ENCODE results near the gene TREM1.
"Not testable (repeated sequence)": the region's sequence is repeated elsewhere in the genome, so short reads cannot be mapped to it uniquely, and the experiment has no call there.

TREM1 gene

DNA sequence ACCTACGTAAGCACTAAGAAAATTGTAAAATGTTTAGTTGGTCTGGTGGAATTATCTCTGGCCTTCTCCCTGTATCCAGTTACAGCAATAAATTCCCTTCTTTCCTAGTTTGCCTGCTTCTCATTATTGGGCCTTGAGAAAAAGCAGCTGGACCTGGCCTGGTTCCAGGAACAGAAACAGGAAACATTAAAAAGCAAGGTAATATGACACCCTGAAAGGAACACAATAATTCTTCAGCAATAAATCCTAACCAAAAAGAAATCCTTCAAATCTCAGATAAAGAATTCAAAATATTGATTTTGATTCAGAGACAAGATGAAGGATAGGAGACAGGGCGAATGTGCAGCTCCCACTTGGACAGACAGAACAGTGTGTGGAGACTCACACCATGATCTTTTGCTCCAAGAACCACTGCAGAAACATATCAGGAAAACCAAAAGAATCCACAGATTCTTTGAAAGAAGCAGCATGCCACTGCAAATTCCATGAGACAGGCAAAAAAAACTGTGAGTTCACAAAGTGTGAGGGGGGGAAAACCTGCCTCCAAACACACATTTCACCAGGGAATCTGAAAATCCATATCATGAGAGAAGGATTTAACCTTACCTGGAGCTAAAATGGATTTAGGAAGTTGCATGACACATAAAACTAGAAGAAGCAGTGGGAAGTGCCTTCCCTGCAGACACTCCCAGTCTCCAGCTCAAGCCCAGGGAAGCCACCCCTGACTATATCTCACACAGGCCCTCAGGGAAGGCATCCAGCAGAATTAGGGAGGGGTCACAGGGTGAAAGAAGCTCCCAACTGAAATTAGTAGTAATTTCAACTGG lies 28.9 kb downstream of the TREM1 start:
- DNase-seq (ENCODE audit: low read depth), result no peak

DNA sequence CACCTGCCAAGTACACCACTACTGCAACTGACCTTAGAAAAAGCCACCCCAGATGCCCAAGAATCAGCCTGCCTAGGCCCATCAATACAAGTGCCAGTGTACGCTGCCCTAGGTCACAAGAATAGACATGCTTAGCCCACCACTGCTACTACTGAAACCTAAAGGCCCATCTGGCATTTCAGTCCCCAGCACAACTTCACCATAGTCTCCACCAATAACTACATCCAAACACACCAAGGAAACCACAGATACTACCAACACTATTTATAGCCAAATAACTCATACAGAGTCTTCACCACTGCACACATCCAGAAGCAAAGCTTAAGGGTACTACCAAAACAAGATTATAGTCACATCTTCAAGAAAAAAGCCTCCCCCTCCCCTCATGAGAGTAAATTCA lies 30.1 kb downstream of the TREM1 start:
- no peak for DNase-seq (ENCODE audit: low read depth)

- no peak for DNase-seq (ENCODE audit: low read depth)
Measured at GRCh38 chr6:41255638-41256246, 30.7 kb downstream of the TREM1 start.

DNA sequence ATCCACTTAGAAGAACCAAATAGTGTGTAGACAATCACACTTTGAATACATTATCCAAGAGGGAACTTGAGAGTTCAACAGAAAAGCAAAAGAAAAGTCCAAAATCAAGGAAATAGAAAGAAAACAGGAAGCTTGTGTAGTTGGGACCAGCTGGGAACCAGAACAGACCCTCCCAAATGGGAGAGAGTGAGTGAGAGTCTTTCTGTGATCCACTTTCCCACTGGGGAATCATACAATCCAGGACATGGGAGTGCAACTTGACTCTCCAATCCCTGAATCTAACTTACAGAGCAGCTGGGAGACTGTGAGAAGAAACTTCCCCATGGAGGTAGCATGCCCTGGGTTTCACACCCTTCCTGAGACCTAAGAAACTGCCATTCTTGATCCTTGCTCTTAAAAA lies 31.4 kb downstream of the TREM1 start:
- DNase-seq (ENCODE audit: low read depth), result no peak

GRCh38 chr6:41252401-41253169 lies 33.9 kb downstream of the TREM1 start:
- no peak for DNase-seq (ENCODE audit: low read depth)

- DNase-seq (ENCODE audit: low read depth), result no peak
Measured at GRCh38 chr6:41247882-41248705, 38.4 kb downstream of the TREM1 start.

DNA sequence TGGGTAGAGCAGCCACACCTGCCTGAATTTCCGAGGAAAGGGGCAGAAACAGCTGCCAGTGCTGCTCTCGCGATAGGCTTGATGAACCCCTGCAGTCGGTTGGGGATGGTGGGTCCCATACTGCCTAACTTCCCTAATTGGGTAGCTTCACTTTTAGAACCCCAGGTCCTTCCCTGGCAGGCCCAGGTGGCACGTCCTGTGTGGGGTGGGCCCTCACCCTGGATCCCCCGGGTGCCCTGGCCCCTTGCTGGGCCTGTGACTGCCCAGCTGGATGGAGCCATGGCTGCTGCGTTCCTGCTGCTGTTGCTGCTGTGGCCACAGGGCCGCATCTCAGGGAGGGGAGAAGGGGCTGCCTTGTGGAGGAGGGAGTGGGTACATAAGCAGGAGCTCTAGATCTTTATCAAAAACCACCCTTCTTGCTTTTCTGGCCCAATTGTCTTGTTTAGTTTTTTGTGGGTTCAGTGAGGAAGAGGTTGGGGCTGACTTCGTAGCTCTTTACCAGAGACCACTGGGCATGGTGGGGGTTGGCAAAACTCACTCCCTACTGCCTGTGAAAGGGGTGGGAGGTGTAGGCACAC lies 39.1 kb downstream of the TREM1 start:
- no peak for DNase-seq (ENCODE audit: low read depth)

DNA sequence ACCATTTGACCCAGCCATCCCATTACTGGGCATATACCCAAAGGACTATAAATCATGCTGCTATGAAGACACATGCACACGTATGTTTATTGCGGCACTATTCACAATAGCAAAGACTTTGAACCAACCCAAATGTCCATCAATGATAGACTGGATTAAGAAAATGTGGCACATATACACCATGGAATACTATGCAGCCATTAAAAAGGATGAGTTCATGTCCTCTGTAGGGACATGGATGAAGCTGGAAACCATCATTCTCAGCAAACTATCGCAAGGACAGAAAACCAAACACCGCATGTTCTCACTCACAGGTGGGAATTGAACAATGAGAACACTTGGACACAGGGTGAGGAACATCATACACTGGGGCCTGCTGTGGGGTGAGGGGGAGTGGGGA lies 40.0 kb downstream of the TREM1 start:
- DNase-seq (ENCODE audit: low read depth), result not testable (repeated sequence)

DNA sequence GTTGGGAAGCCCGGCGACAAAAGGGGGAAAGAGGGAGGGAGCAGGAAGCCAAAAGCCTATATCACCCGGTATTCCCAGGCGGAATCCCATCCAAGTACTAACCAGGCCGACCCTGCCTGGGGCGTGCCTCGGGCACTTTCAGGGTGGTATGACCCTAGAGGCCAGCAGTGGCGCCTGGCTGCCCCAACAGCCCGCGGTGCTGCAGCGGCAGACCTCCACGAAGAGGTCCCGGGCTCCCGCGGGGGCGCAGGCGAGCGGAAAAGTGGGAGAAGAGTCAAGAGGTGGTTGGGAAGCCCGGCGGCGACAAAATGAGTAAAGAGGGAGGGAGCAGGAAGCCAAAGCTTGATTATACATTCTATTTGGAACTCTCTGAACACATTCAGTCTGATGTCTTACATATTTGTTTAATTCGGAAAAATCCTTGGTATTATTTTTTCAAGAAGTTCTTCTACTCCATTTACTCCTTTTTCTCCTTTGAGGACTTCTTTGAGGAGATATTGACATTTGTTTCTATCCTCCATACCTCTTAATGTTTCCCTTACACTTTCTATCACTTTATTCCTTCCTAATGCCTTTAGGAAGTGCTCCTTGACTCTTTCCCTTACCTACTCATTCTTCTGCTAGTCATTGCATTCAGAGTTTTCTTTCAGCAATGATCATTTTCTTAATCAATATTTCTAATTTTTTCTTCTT lies 46.9 kb downstream of the TREM1 start:
- DNase-seq (ENCODE audit: low read depth), result no peak

- DNase-seq (ENCODE audit: low read depth), result no peak
Measured at GRCh38 chr6:41237128-41237527, 49.4 kb downstream of the TREM1 start.

DNA sequence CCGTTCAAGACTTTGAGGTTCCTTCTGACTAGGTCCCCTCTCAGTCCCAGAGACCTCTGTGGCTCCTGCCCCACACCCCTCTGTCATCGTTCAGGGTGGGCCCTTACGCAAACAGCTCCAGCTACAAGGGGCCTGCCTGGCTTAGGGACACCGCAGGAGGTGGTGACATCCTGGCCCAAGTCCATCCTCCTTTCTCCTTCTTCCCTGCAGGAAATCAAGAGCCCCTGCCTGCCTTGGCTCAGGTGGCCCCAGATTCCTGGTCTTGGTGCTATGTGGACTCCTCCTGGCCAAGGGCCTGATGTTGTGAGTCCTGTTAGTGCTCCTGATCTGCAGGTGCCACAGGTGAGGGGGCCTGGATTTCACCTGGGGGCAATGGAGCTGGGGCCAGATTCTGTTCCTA lies 50.2 kb downstream of the TREM1 start:
- no peak for DNase-seq (ENCODE audit: low read depth)

DNA sequence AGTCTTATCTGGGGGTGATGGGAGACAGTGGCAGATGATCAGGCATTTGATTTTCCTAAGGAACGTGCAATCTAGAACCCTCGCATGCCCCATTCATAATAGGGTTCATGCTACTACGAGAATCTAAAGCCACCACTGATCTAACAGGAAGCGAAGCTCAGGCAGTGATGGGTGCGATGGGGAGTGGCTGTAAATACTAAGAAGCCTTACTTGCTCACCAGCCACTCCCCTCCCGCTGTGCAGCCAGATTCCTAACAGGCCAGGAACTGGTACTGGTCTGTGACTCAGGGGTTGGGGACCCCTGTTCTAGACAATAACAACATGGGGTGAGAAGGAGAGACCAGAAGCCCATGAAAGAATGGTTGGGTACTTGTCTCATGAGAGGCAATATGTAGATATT lies 53.8 kb downstream of the TREM1 start:
- no peak for DNase-seq (ENCODE audit: low read depth)

- no peak for DNase-seq (ENCODE audit: low read depth)
Measured at GRCh38 chr6:41231246-41231645, 55.2 kb downstream of the TREM1 start.

DNA sequence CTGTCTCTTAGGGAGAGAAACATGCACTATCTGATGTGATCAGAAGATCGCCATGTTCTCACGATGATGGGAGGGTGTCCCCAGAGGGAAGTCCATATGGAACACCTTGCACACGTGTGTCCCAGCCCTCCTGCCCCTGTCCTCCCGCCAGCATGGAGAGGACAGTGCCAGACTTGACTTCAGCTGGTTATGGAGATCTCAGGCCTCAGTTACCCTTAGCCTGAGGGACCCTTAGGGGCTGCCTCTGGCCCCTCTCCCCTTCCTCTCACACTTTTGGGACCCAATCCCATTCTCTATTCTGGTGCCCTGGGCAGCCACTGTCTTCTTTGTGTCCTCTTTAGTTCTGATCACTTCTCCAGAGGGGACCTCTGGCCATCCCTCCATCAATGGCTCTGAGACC lies 56.8 kb downstream of the TREM1 start:
- DNase-seq (ENCODE audit: low read depth), result no peak

DNA sequence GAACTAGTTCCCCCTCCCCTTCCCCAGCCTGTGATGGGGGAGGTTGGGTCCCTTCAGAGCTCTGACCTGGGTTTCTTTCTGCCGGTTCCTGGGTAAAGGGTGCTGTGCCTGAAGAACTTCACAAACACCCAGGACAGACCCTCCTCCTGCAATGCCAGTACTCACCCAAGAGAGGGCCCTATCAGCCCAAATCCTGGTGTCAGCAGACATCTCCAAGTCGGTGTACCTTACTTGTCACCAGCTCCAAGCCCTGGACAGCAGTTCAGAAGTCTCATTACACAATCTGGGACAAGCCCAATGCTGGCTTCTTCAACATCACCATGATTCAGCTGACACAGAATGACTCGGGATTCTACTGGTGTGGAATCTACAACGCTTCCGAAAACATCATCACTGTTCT lies 57.9 kb downstream of the TREM1 start:
- DNase-seq (ENCODE audit: low read depth), result no peak

DNA sequence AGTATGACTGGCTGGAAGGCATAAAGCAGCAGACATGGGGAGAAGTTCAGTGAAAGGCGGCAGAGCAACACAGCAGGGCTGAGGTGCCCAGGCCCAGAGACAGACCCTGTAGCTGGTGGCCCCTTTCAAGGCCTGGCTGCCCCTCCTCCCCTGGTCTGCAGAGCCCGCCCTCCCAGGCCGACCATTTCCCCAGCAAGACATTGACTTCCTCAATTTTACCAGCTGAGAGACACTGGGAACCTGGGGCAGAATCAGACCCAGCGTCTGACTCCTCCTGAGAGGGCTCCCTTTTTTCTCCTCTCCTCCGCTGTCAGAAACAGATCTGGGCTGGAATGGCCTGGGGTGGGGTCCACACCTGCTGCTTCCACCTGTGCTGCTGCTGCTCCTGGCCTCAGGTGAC lies 58.4 kb downstream of the TREM1 start, which contains the start of gene TREML4:
Gene TREML4, plus strand, starts transcription at position 254 of the 400 bp plus-strand sequence. Its CDS starts 79 bp downstream, at position 333.
- no peak for DNase-seq (ENCODE audit: low read depth)

DNA sequence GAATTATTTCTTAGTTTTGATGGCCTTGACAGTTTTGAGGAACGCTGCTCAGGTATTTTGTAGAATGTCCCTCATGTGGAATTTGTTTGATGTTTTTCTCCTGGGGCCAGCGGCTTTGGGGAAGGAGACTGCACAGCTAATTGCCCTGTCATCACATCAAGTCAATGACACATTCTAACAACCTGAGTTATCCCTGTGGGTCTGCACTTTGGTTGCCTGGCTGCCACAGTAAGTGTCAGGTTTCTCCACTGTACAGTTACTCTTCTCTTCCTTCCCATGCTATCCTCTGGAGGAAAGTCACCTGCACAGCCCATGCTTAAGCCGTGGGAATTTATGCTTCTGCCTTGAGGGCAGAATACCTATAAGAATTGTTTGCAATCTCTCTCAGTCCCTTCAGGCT lies 59.7 kb downstream of the TREM1 start:
- no peak for DNase-seq (ENCODE audit: low read depth)

DNA sequence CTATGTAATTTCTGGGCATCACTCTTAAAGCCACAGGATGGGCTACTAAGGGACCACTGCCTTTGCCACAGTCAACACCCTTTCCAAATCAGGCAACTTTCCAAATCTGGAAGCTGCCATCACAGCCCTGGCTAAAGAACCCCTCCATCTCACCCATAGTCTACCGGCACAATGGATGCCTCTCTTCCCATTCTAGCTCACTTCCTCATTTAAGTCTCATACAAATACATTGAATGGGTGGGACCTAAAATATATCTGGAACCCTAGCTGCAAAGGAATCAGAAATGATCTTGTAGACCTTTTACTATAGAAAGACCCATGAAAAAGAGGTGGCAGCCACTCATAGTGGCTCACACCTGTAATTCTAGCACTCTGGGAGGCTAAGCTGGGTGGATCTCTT lies 61.7 kb downstream of the TREM1 start:
- DNase-seq (ENCODE audit: low read depth), result no peak

All from stimulated activated CD8-positive, alpha-beta memory T cell treated with anti-CD3 and anti-CD28 coated beads, Interleukin-12 subunit alpha, Interleukin-12 subunit beta, amount 100 ng/mL, for 1 hour (primary cell).